Measurements from ENCODE around the gene ENTPD3. TPM values are rescaled to one million over a fixed set of nuclear protein-coding genes. Genes with fewer than 3 reads are reported as not detected.

The ENTPD3 gene
- total and polyA plus RNA-seq, 7 donors, result 1.2 to 13.9 (median 4.9) TPM

DNA sequence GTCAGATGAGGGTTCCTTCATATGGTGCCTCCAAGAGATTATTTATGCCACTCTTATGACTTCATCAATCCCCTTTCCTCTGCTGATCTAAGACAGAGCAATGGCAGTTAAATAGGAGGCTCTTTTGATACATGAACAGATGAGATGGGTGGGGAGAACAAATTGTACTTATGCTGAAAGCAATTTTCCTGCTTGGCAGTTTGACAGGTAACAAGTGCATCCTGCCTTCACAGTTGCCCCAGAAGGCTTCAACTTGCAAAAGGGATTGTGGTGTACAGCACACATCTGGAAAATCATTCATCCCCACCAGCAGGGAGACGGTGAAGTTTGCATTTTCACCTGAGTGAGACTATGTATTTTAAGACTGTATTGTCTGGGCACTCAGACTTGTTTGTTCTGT, 27.3 kb downstream of the ENTPD3 start:
- intact Hi-C loops (cut with DNase I), result no loop called here
- Histone ChIP-seq H3K4me1 (no peaks in the 10 kb centered on the region), H3K36me3 (no peaks in the 10 kb centered on the region), H3K27ac (no peak overlapping the region), H3K4me3 (no peak overlapping the region), H3K27me3 (no peaks in the 10 kb centered on the region), H3K9me3 (no peaks in the 10 kb centered on the region)
- TF ChIP-seq POLR2AphosphoS5 (IDR thresholded peaks at IDR 0.05), result no peak
- no peak for TF ChIP-seq POLR2A (IDR thresholded peaks at IDR 0.05)
- TF ChIP-seq, protein P1, sequence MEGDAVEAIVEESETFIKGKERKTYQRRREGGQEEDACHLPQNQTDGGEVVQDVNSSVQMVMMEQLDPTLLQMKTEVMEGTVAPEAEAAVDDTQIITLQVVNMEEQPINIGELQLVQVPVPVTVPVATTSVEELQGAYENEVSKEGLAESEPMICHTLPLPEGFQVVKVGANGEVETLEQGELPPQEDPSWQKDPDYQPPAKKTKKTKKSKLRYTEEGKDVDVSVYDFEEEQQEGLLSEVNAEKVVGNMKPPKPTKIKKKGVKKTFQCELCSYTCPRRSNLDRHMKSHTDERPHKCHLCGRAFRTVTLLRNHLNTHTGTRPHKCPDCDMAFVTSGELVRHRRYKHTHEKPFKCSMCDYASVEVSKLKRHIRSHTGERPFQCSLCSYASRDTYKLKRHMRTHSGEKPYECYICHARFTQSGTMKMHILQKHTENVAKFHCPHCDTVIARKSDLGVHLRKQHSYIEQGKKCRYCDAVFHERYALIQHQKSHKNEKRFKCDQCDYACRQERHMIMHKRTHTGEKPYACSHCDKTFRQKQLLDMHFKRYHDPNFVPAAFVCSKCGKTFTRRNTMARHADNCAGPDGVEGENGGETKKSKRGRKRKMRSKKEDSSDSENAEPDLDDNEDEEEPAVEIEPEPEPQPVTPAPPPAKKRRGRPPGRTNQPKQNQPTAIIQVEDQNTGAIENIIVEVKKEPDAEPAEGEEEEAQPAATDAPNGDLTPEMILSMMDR (IDR thresholded peaks at IDR 0.05), result no peak
- TF ChIP-seq EP300 (IDR thresholded peaks at IDR 0.05), result no peak
- 26 to 64% methylated on average over 1 of the region's 1 CpG for WGBS, 2 donors
- DNase-seq, result no peak

GRCh38 chr3:40417845-40418543, 31.0 kb downstream of the ENTPD3 start:
- intact Hi-C loops (cut with DNase I), result no loop called here
- no peaks in the 10 kb centered on the region for H3K4me1 ChIP-seq
- TF ChIP-seq POLR2A (IDR thresholded peaks at IDR 0.05) (no peak), EP300 (IDR thresholded peaks at IDR 0.05) (no peak), POLR2AphosphoS5 (IDR thresholded peaks at IDR 0.05) (no peak)
- TF ChIP-seq, protein P1 (IDR thresholded peaks at IDR 0.05), result no peak
- no peaks in the 10 kb centered on the region for H3K36me3 ChIP-seq
- no peak overlapping the region for H3K4me3 ChIP-seq
- WGBS, 2 donors, result 34 to 76% methylated on average over 2 of the region's 2 CpGs
- DNase-seq, result no peak
- H3K9me3 ChIP-seq, result no peaks in the 10 kb centered on the region
- H3K27ac ChIP-seq, result no peak overlapping the region
- H3K27me3 ChIP-seq, result no peaks in the 10 kb centered on the region

- H3K4me3 ChIP-seq, result no peak overlapping the region
- WGBS, 2 donors, result 76 to 81% methylated on average over 1 of the region's 1 CpG
- no peaks in the 10 kb centered on the region for H3K4me1 ChIP-seq
- intact Hi-C loops (cut with DNase I), result no loop called here
- no peaks in the 10 kb centered on the region for H3K27me3 ChIP-seq
- H3K9me3 ChIP-seq, result no peaks in the 10 kb centered on the region
- no peak for DNase-seq
- no peak for TF ChIP-seq POLR2A (IDR thresholded peaks at IDR 0.05)
- no peak for TF ChIP-seq POLR2AphosphoS5 (IDR thresholded peaks at IDR 0.05)
- TF ChIP-seq, protein P1 (IDR thresholded peaks at IDR 0.05), result no peak
- TF ChIP-seq EP300 (IDR thresholded peaks at IDR 0.05), result no peak
- H3K27ac ChIP-seq, result no peak overlapping the region
- H3K36me3 ChIP-seq, result no peaks in the 10 kb centered on the region
Observed at GRCh38 chr3:40422861-40423260, 35.9 kb downstream of the ENTPD3 start.

DNA sequence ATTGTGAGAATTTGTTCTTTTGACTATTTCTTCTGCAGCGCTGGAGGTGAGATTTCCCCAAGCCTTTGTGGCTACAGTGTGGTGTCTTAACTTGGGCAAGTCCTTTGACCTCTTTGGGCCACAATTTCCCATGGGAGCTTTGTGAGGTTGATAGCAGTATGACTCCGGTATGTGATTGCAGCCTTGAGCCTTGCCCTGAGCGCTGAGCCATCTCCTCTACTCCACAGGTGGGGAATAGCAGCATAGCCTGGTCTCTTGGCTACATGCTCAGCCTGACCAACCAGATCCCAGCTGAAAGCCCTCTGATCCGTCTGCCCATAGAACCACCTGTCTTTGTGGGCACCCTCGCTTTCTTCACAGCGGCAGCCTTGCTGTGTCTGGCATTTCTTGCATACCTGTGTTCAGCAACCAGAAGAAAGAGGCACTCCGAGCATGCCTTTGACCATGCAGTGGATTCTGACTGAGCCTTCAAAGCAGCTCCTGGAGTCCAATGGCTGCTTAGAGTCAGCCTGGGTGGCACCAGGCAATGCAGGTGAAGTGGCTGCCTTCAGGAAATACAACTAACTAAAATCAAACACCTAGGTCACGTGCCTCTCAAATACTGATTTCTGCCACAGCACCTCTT, 40.2 kb downstream of the ENTPD3 start:
- Histone ChIP-seq H3K36me3 (no peaks in the 10 kb centered on the region), H3K27me3 (no peaks in the 10 kb centered on the region), H3K4me1 (no peaks in the 10 kb centered on the region), H3K27ac (no peak overlapping the region), H3K4me3 (no peak overlapping the region), H3K9me3 (no peaks in the 10 kb centered on the region)
- TF ChIP-seq EP300 (IDR thresholded peaks at IDR 0.05), result no peak
- TF ChIP-seq POLR2AphosphoS5 (IDR thresholded peaks at IDR 0.05), result no peak
- TF ChIP-seq, protein P1 (IDR thresholded peaks at IDR 0.05), result no peak
- no peak for TF ChIP-seq POLR2A (IDR thresholded peaks at IDR 0.05)
- WGBS, 2 donors, result 91 to 94% methylated on average over 8 of the region's 8 CpGs
- no peak for DNase-seq
- intact Hi-C loops (cut with DNase I), result no loop called here

All from sigmoid colon (tissue), 7 donors.